LHCN-M2 (cell line): Measurements from ENCODE around the gene FAM107B. TPM values are rescaled to one million over a fixed set of nuclear protein-coding genes. Genes with fewer than 3 reads are reported as not detected.
A peak's percentile ranks its signal among the peaks of the same experiment; 100 is the strongest.

Experiments used
- DNase-seq: peaks from one replicate; pipeline ENCODE4 v3.0.0-alpha.2; 2012; ENCODE audit warnings: low read depth
- total RNA-seq: library from RNA; depleted of rRNA; stranded (reverse); fragments of >200 nt; gene quantifications from 2 replicates; pipeline ENCODE4 v1.2.3, GENCODE V29; 2014

FAM107B gene
- total RNA-seq, 1 experiment from 2014 or later, result 8.6 TPM

- no peak for DNase-seq
Measured at GRCh38 chr10:14779001-14779651, 4.4 kb upstream of the FAM107B start.

GRCh38 chr10:14776546-14776945 lies 1.8 kb upstream of the FAM107B start:
- DNase-seq, result no peak

GRCh38 chr10:14775656-14776055 lies 959 bp upstream of the FAM107B start:
- no peak for DNase-seq

GRCh38 chr10:14774214-14774580 lies 500 bp downstream of the FAM107B start:
- DNase-seq, result no peak

- DNase-seq, result no peak
Measured at GRCh38 chr10:14773551-14774213, 1.0 kb downstream of the FAM107B start.

- no peak for DNase-seq
Measured at GRCh38 chr10:14772399-14772798, 2.3 kb downstream of the FAM107B start.

- DNase-seq, result no peak
Measured at GRCh38 chr10:14770927-14771326, 3.8 kb downstream of the FAM107B start.

GRCh38 chr10:14761372-14761771 lies 13.3 kb downstream of the FAM107B start:
- no peak for DNase-seq

- peak; percentile 9 for DNase-seq
Measured at GRCh38 chr10:14758994-14759664, 15.6 kb downstream of the FAM107B start.

GRCh38 chr10:14758451-14758850 lies 16.2 kb downstream of the FAM107B start:
- DNase-seq, result no peak

- no peak for DNase-seq
Measured at GRCh38 chr10:14757986-14758385, 16.7 kb downstream of the FAM107B start.

GRCh38 chr10:14757394-14757793 lies 17.3 kb downstream of the FAM107B start:
- DNase-seq, result no peak

GRCh38 chr10:14753441-14753840 lies 21.3 kb downstream of the FAM107B start:
- no peak for DNase-seq

- DNase-seq, result peak; percentile 20
Measured at GRCh38 chr10:14751921-14752320, 22.8 kb downstream of the FAM107B start.

- peak; percentile 19 for DNase-seq
Measured at GRCh38 chr10:14751014-14751896, 23.4 kb downstream of the FAM107B start.

GRCh38 chr10:14749070-14749809 lies 25.5 kb downstream of the FAM107B start:
- DNase-seq, result no peak

- DNase-seq, result no peak
Measured at GRCh38 chr10:14748441-14748840, 26.3 kb downstream of the FAM107B start.

GRCh38 chr10:14742815-14743214 lies 31.9 kb downstream of the FAM107B start:
- no peak for DNase-seq

GRCh38 chr10:14742382-14742781 lies 32.3 kb downstream of the FAM107B start:
- no peak for DNase-seq

- DNase-seq, result no peak
Measured at GRCh38 chr10:14740684-14741247, 33.9 kb downstream of the FAM107B start.
